NCI-H526 treated with DMSO at 0.1 percent for 48 hours (cell line): ENCODE measurements around the gene AOPEP.

Experiments used
- DNase-seq: peaks from one replicate; lab custom pipeline; 2025; lab: John Stamatoyannopoulos, UW

The AOPEP gene

GRCh38 chr9:94792511-94792910, 66.0 kb downstream of the AOPEP start:
- no peak for DNase-seq

DNA sequence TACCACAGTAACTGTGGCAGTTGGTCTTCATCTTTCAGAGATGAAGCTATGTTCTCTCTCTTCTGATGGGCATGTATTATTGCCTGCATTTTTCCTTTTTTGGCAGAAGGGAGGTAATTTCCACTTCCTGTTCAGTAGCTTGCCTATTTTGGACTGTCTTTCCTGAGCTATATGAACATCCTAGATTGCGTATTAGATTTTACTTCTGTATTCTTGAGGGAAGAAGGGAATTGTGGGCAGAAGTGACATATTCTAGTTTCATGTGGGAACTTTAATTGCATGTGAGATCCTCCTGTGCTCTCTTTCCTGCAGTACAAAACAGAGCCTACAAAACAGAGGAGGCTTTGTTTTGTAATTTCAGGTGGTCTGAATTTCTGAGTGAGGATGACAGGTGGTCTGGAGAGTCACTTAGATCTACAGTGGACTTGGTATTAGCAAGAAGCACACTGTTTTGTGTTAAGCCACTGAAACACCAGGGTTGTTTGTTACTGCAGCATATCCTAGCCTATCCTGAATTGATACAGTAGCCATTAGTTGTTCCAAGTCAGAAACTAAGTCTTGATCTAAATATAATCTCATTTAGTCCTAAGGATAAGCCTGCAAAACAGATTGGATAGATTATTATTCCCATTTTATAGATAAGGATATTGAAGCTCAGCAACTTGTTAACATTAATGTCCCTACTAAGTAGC, 68.1 kb downstream of the AOPEP start:
- no peak for DNase-seq

GRCh38 chr9:94796687-94797086, 70.2 kb downstream of the AOPEP start:
- DNase-seq: no peak

- no peak for DNase-seq
Observed at GRCh38 chr9:94798201-94798600, 71.7 kb downstream of the AOPEP start.

DNA sequence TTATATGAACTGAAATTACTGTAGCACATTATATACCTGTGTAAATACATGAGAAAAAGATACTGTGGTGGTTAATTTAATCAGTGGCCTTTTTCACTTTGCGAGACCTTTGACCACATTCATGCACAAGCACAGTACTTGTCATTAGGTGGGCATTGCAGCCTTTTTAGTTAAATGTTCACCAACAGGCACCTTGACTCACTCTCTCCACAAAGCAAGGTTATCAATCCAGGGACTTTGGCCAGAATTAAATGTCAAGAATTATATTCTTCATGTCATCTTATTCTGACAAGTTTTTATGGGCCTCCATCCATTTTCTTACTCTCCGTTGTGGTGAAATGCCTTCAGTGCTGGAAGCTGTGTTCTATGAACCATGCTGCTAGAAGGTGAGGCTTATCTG, 72.2 kb downstream of the AOPEP start:
- no peak for DNase-seq

- DNase-seq: no peak
Observed at GRCh38 chr9:94799578-94800264, 73.2 kb downstream of the AOPEP start.

- DNase-seq: no peak
Observed at GRCh38 chr9:94800424-94801117, 74.1 kb downstream of the AOPEP start.

- no peak for DNase-seq
Observed at GRCh38 chr9:94801234-94801633, 74.7 kb downstream of the AOPEP start.

DNA sequence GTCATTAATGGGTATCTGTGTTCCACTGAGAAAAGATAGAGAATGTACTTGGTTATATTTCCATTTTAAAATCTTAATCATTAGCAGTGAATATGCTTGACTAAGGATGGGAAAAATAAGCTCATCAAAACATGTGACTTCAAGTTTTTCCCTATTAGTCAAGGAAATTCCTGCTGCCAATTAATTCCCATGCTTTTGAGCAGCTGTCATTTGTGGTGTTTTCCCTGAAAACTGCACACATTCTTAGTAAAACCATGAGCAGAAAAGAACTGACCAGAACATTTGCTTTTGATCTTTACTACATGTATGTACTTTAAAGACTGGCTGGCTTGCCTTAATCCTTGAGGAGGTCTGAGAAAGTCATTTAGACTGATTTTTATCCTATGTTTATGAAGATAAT, 75.2 kb downstream of the AOPEP start:
- no peak for DNase-seq

DNA sequence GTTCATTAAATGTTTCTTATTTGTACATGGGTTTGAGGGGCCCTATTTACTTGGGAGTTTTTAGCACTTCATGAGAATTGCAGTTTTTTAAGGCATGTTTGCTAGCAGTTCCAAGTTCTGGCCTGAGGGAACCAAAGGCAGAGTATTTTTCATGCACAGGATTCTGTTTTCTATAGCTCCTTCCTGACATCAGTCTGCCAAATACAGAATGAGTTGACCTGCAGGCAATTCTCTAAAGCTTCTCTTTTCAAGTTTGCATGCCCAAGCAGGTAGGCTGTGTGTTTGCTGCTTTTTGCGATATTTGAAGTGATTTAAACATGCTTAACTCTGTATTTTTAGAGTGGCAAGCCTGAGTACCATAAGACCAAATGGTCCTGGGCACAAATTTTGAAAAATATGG, 75.8 kb downstream of the AOPEP start:
- peak; percentile 58 for DNase-seq

- DNase-seq: peak; percentile 72
Observed at GRCh38 chr9:94802793-94803192, 76.3 kb downstream of the AOPEP start.

DNA sequence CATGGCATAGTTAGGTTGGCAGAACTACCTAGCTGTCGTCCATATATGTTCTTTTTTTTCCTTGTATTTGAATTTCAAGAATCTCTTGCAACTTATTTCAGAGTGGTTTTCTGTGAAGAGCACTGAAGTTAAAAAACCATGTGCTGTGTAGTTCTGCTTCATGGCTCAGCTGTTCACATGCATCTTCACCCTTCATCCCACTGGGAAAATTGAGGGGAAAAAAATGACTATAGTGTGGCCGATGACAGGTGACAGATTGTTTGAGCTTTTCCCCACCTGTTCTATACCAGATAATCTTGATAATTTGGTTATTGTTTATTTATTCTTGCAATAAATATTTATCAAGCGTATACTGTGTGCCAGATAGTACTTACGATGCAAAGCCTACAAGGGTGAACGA, 77.8 kb downstream of the AOPEP start:
- DNase-seq: no peak

DNA sequence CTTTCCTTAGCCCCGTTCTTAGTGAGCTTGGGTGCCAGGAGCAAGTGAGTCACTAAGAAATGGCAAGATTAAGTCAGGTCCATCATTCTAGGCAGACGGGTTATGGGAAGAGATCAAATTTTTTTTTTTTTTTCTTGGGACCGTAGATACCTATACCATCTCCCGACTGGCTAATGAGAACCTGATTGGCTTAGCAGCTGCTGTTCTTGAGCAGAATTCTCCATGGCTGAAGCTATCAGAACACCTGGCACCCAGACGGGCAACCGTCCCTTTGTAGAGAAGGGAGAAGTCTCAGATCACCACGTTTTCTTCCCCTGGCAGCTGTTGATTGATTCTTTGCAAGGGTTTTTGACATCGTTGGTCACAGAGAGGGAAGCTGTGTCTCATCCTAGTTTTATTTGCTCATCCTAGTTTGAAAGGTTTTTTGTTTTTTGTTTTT, 78.6 kb downstream of the AOPEP start:
- DNase-seq: peak; percentile 78

DNA sequence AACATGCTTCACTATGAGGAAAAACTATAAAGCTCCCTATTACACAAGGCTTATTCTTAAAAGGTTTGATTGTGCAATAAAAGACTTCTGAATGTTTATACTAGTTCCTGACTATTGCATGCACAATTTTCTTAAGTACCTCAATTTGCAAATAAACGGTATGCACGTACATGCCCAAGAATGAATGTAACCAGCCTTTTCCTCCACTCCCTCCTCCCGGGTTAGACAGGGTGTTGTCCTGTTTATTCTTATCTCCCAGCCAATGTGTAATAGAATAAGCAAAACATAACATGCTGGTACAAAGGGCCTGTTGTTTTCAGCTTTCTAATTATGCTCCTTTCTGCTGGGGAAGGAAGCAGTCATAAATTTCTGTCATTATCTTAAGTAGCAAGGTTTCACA, 79.1 kb downstream of the AOPEP start:
- DNase-seq: peak; percentile 96

DNA sequence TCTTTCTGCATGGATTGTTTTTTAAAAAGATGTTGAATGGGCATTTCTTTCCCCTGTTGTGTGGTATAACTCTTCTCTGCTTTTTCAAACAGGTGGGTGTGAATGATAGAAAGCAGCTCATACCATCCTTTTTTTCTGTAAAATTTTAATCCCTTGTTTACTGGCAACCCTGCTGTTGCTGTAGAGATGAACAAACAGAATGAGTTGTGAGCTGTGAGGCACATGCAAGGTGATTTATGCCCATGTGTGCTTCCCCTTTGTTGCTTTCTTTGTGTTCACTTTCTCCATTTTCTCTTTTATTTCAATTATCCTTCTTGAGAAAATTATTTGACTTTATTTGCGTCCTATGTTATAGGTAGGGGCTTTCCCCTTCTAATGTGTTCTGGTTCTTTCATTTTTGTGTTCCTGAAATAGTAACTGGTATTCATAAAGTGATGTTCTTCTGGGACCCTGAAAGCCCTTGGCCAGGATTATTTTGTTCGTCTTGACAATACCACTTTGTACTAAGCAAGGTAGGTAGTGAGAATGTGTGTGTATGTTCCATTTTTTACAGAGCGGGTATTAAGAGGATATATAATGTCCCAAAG, 79.9 kb downstream of the AOPEP start:
- DNase-seq: no peak

DNA sequence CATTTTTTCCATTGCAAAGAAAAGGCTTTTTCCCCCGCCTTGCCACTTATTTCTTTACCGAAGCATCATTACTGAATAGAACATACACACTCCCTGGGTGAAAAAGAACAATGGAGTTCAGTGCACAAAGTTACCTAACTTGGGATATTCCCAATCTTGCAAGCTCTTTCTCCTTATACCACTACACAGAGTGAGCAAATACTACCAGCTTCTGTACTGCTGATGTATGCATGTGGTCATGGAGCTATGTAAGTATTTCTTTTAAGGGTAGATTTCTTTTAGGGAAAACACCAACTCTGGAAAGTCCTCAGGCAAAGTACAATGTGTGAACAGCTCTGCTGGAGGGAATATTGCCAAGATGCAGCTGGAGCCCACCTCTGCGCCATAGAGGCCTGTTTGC, 81.1 kb downstream of the AOPEP start:
- DNase-seq: no peak

GRCh38 chr9:94808926-94809700, 82.6 kb downstream of the AOPEP start:
- no peak for DNase-seq

- no peak for DNase-seq
Observed at GRCh38 chr9:94809778-94810177, 83.3 kb downstream of the AOPEP start.

- DNase-seq: no peak
Observed at GRCh38 chr9:94811074-94811473, 84.6 kb downstream of the AOPEP start.

DNA sequence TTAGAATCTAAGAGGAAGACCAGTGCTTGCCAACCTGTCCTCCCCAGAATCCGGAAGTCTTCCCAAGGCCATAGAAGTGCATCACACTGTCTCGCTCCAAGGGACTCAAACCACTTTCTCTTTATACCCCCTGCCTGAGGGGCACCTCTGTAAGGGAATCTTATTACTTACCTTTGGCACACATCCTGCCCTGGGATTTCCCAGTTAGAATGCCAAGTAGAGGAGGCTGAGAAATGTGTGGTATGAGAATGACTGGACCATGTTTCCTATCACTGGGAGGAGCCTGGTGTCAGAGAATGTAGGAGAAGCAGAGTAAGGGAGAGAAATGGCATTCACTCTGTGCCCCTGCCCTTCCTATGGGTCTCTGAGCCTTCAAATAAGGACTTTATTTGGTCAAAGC, 85.8 kb downstream of the AOPEP start:
- no peak for DNase-seq

DNA sequence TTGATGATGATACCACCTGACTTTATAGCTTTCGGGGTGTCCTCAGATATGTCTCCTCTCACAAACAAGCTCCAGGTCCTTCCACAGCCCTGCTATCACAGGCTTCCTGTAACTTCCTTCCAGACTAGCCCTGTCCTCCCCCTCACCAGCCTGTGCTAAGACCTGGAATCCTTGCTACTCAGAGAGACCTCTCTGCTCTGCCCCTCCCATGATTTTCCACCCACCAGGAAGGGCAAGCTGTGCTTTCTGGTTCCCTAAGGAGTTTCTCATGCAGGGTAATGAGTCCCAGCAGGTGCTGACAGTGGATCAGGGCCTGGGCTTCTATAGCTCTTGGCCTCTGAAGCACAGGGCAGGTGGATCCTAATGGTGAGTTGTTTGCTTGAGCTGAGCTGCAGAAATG, 86.9 kb downstream of the AOPEP start:
- DNase-seq: no peak
